ENCODE results near the gene TTC38.

- no peak for TF ChIP-seq CTCF (IDR thresholded peaks at IDR 0.05; ENCODE audit: insufficient read depth, low read depth, low read length)
- no peak for TF ChIP-seq EZH2 (IDR thresholded peaks at IDR 0.05; ENCODE audit: insufficient read depth, low read length)
Measured at GRCh38 chr22:46242076-46242475, 25.7 kb upstream of the TTC38 start.

All from astrocyte (in vitro differentiated cells and primary cell).